IMR-90 (cell line): ENCODE results near the gene SYT6. TPM values are rescaled to one million over a fixed set of nuclear protein-coding genes. Genes with fewer than 3 reads are reported as not detected.

Experiments used
- ATAC-seq: fragments of 200-7000 bp; cut with Tn5 transposase; 2 replicates; pipeline ENCODE4 v1.9.1; 2020; ENCODE audit warnings: low read depth, mild to moderate bottlenecking, moderate library complexity
- BruUV-seq: library from RNA; stranded (reverse); fragments of 400-500 nt; replicated peaks from 2 replicates; lab custom pipeline; 2021; lab: Mats Ljungman, UMichigan
- CTCF ChIA-PET: fragments of 300-600 bp; formaldehyde crosslinking; extraction: SDS; loops from one replicate; lab custom pipeline; 2021; ENCODE audit warnings: antibody characterized with exemption; lab: Yijun Ruan, JAX
- POLR2A ChIA-PET: fragments of 300-600 bp; sonication (Branson Sonifier 250); formaldehyde crosslinking; loops from one replicate; lab custom pipeline; 2022; ENCODE audit warnings: antibody characterized with exemption; ENCODE audit not compliant: unreplicated experiment; lab: Charles Lee
- DNase-seq: peaks from one replicate; pipeline ENCODE4 v3.0.0; 2013
- H2AFZ ChIP-seq: replicated peaks from 2 replicates; pipeline ENCODE3; 2013; ENCODE audit warnings: low read length, mild to moderate bottlenecking; ENCODE audit not compliant: poor library complexity
- H2AK5ac ChIP-seq: 2 replicates; pipeline ENCODE4 v1.6.1; 2013; ENCODE audit warnings: low read depth, low read length, inconsistent platforms
- H2AK9ac ChIP-seq: replicated peaks from 2 replicates; pipeline ENCODE3; 2013; ENCODE audit warnings: mild to moderate bottlenecking, low read depth, low read length, moderate library complexity; ENCODE audit not compliant: poor library complexity
- H2BK120ac ChIP-seq: 2 replicates; pipeline ENCODE4 v1.6.1; 2013; ENCODE audit warnings: low read depth, low read length, inconsistent platforms
- H2BK15ac ChIP-seq: 3 replicates; pipeline ENCODE4 v1.6.1; 2013; ENCODE audit warnings: low read depth, low read length, inconsistent platforms
- H2BK20ac ChIP-seq: 2 replicates; pipeline ENCODE4 v1.6.1; 2013; ENCODE audit warnings: low read depth, mild to moderate bottlenecking, inconsistent platforms, low read length, moderate library complexity
- H2BK5ac ChIP-seq: 2 replicates; pipeline ENCODE4 v1.6.1; 2013; ENCODE audit warnings: mild to moderate bottlenecking, low read depth, low read length, inconsistent platforms; ENCODE audit not compliant: poor library complexity, severe bottlenecking
- H3K14ac ChIP-seq: replicated peaks from 2 replicates; pipeline ENCODE4 v1.6.1; 2013; ENCODE audit warnings: low read depth, low read length, inconsistent platforms
- H3K18ac ChIP-seq: 2 replicates; pipeline ENCODE4 v1.6.1; 2013; ENCODE audit warnings: low read depth, low read length, control low read depth
- H3K23ac ChIP-seq: 2 replicates; pipeline ENCODE4 v1.6.1; 2013; ENCODE audit warnings: low read depth, low read length, inconsistent platforms
- H3K27ac ChIP-seq: 2 replicates; pipeline ENCODE4 v1.5.1; 2013; ENCODE audit warnings: mild to moderate bottlenecking, control low read depth, low read length; ENCODE audit not compliant: insufficient read depth
- H3K27me3 ChIP-seq: 2 replicates; pipeline ENCODE4 v1.6.1; 2013; ENCODE audit warnings: low read length; ENCODE audit not compliant: control insufficient read depth, insufficient read depth
- H3K36me3 ChIP-seq: 2 replicates; pipeline ENCODE4 v1.6.1; 2013; ENCODE audit warnings: low read length, mixed read lengths; ENCODE audit not compliant: control insufficient read depth, insufficient read depth
- H3K4ac ChIP-seq: 2 replicates; pipeline ENCODE4 v1.6.1; 2013; ENCODE audit warnings: low read depth, low read length, inconsistent platforms
- H3K4me1 ChIP-seq: 2 replicates; pipeline ENCODE4 v1.6.1; 2013; ENCODE audit warnings: low read length, mixed read lengths; ENCODE audit not compliant: control insufficient read depth, insufficient read depth
- H3K4me2 ChIP-seq: 2 replicates; pipeline ENCODE4 v1.6.1; 2013; ENCODE audit warnings: low read depth, mild to moderate bottlenecking, control low read depth, low read length, moderate library complexity
- H3K4me3 ChIP-seq: 2 replicates; pipeline ENCODE4 v1.5.1; 2013; ENCODE audit warnings: low read depth, mild to moderate bottlenecking, control low read depth, low read length, moderate library complexity; ENCODE audit not compliant: insufficient read depth
- H3K56ac ChIP-seq: 2 replicates; pipeline ENCODE4 v1.6.1; 2013; ENCODE audit warnings: low read length, inconsistent platforms; ENCODE audit not compliant: insufficient read depth; ENCODE audit errors: extremely low read depth
- H3K79me1 ChIP-seq, 2 experiments: 2 replicates each; pipeline ENCODE4 v1.6.1; 2013; ENCODE audit warnings: low read length in 2 of 2, inconsistent platforms in 1 of 2, low read depth in 1 of 2
- H3K9ac ChIP-seq: 2 replicates; pipeline ENCODE4 v1.6.1; 2013; ENCODE audit warnings: low read depth, low read length, control low read depth
- H3K9me1 ChIP-seq: 2 replicates; pipeline ENCODE4 v1.6.1; 2013; ENCODE audit warnings: low read length, inconsistent platforms; ENCODE audit not compliant: insufficient read depth
- H3K9me3 ChIP-seq: 2 replicates; pipeline ENCODE4 v1.6.1; 2013; ENCODE audit warnings: low read length; ENCODE audit not compliant: control insufficient read depth, insufficient read depth
- H4K20me1 ChIP-seq: 2 replicates; pipeline ENCODE4 v1.6.1; 2013; ENCODE audit warnings: low read length, inconsistent platforms; ENCODE audit not compliant: insufficient read depth
- H4K5ac ChIP-seq: 2 replicates; pipeline ENCODE4 v1.6.1; 2013; ENCODE audit warnings: mild to moderate bottlenecking, low read depth, low read length, control low read depth
- H4K8ac ChIP-seq, 2 experiments: 2 replicates each; pipeline ENCODE4 v1.6.1; 2013; ENCODE audit warnings: low read depth in 2 of 2, low read length in 2 of 2, control low read depth in 1 of 2, inconsistent platforms in 1 of 2
- H4K91ac ChIP-seq: 2 replicates; pipeline ENCODE4 v1.6.1; 2013; ENCODE audit warnings: low read depth, low read length, inconsistent platforms; ENCODE audit not compliant: insufficient read depth
- BHLHE40 ChIP-seq: fragments of 150-350 bp; IDR thresholded peaks from 2 replicates; pipeline ENCODE4 v1.6.1; 2016; ENCODE audit warnings: mild to moderate bottlenecking, low read depth, low read length
- CHD1 ChIP-seq: IDR thresholded peaks from 2 replicates; pipeline ENCODE4 v1.6.1; 2012; ENCODE audit warnings: low read depth, low read length, improper control_type of control experiment
- FOS ChIP-seq: fragments of 150-350 bp; IDR thresholded peaks from 2 replicates; pipeline ENCODE4 v1.6.1; 2016; ENCODE audit warnings: low read depth, low read length
- MAFK ChIP-seq: IDR thresholded peaks from 2 replicates; pipeline ENCODE4 v1.6.1; 2012; ENCODE audit warnings: low read depth, low read length, improper control_type of control experiment
- MAZ ChIP-seq: IDR thresholded peaks from 2 replicates; pipeline ENCODE4 v1.6.1; 2012; ENCODE audit warnings: low read depth, mild to moderate bottlenecking, low read length, improper control_type of control experiment, moderate library complexity, borderline replicate concordance
- MXI1 ChIP-seq: IDR thresholded peaks from 2 replicates; pipeline ENCODE4 v1.6.1; 2012; ENCODE audit warnings: low read depth, mild to moderate bottlenecking, low read length, moderate library complexity, borderline replicate concordance
- NFE2L2 ChIP-seq: fragments of 150-350 bp; IDR thresholded peaks from 2 replicates; pipeline ENCODE4 v1.6.1; 2016; ENCODE audit warnings: low read depth, mild to moderate bottlenecking, low read length
- POLR2A ChIP-seq: IDR thresholded peaks from 2 replicates; pipeline ENCODE4 v1.6.1; 2012; ENCODE audit warnings: mild to moderate bottlenecking, low read depth, low read length
- RAD21 ChIP-seq: IDR thresholded peaks from 2 replicates; pipeline ENCODE4 v1.6.1; 2012; ENCODE audit warnings: low read length, improper control_type of control experiment
- RCOR1 ChIP-seq: IDR thresholded peaks from 2 replicates; pipeline ENCODE4 v1.6.1; 2012; ENCODE audit warnings: mild to moderate bottlenecking, low read length, improper control_type of control experiment; ENCODE audit not compliant: insufficient replicate concordance
- RFX5 ChIP-seq: IDR thresholded peaks from 2 replicates; pipeline ENCODE4 v1.8.0; 2012; ENCODE audit warnings: low read depth, mild to moderate bottlenecking, low read length, moderate library complexity
- SMC3 ChIP-seq: fragments of 150-350 bp; IDR thresholded peaks from 2 replicates; pipeline ENCODE4 v1.6.1; 2016; ENCODE audit warnings: low read depth, mild to moderate bottlenecking, antibody characterized with exemption, low read length, moderate library complexity
- WGBS, 2 experiments: methylation state at CpG; one replicate each; pipeline versions ENCODE4 v1.1.5 to v1.1.7; 2013; ENCODE audit warnings: missing lambda C conversion rate in 2 of 2; ENCODE audit not compliant: insufficient read length in 1 of 2; ENCODE audit errors: extremely low coverage in 2 of 2; 5-methylcytosine and 5-hydroxymethylcytosine counted together
- dilution Hi-C: fragments of 300-500 bp; cut with HindIII; formaldehyde crosslinking; loops from one replicate; pipeline ENCODE4 v1.14.3; 2018; ENCODE audit warnings: low sequenced_read_pairs; ENCODE audit not compliant: unreplicated experiment
- in situ Hi-C: fragments of 300-500 bp; cut with MboI; formaldehyde crosslinking; loops from 3 replicates; pipeline ENCODE4 v1.14.3; 2019; ENCODE audit warnings: low sequenced_read_pairs, inconsistent platforms, mixed read lengths
- intact Hi-C: fragments of 100-400 bp; cut with micrococcal nuclease; formaldehyde crosslinking; loops from 2 replicates; pipeline ENCODE4 v1.10.0; 2022
- polyA plus RNA-seq, 3 experiments: library from polyadenylated mRNA; depleted of rRNA; stranded (reverse); fragments of >200 nt; gene quantifications; 2 replicates each; pipeline ENCODE4 v1.2.3, GENCODE V29; 2012; ENCODE audit warnings: low replicate concordance in 1 of 3
- total RNA-seq: library from RNA; depleted of rRNA; stranded (reverse); fragments of >200 nt; gene quantifications from 2 replicates; pipeline ENCODE4 v1.2.3, GENCODE V29; 2012

The SYT6 gene
- total and polyA plus RNA-seq, 2 of the 4 experiments (the other 2 are of a cell fraction) = not detected

DNA sequence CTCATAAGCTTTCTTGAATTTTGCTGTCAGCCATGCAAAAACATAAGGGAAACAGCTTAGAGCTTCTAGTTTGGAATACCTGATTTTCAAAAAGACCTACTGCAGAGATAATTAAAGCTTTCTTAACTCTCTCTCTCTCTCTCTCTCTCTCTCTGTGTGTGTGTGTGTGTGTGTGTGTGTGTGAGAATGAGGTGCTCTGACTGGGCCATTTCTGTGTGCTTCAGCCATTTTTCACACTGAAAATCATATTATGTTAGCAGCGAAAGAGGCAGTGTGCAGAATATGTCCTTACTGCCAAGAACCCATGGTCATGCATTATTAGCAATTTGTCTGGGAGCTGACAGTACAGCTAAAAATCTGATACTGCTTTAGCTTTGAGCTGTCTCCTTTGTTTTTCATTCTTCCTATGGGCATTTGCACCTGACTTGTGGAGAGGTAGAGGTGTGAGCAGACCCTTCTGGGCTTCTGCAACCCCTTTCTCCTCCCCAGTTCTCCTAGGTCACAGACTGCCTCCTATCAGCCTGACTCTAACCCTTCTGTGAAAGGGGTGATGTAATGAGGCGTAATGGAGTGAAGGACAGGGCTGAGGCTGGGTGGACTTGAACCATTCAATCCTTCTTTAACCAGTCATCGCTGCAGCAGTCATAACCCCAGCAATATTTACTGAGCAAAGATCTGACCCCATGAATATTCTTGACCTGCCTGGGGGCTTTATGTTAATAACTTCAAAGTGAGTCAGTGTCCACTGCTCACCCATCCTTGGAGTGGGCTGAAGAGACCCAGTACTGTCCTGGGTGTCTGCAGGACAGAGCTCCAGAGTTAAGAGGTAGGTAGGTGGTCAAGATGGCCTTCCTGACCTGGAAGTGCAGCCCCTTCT, 61.2 kb downstream of the SYT6 start:
- Histone ChIP-seq H3K9ac (no peak overlapping the region), H3K9me3 (no peaks in the 10 kb centered on the region), H2BK15ac (no peak overlapping the region), H2AK5ac (no peak overlapping the region), H2BK20ac (no peak overlapping the region), H2BK120ac (no peak overlapping the region), H3K9me1 (no peaks in the 10 kb centered on the region), H3K36me3 (no peaks in the 10 kb centered on the region), H2AK9ac (no peak overlapping the region), H2BK5ac (no peak overlapping the region), H4K91ac (no peak overlapping the region), H3K4me3 (no peak overlapping the region), H3K56ac (no peak overlapping the region), H3K79me1 (no peaks in the 10 kb centered on the region), H3K18ac (no peak overlapping the region), H4K5ac (no peak overlapping the region), H3K23ac (no peak overlapping the region), H3K27ac (no peak overlapping the region), H3K27me3 (peaks cover 36% of the 10 kb centered on the region), H3K4me1 (0 out of 2 replicates have a peak, but pooled peaks cover 1% of the 10 kb centered on the region), H4K8ac (no peak overlapping the region), H3K14ac (no peak overlapping the region), H4K20me1 (no peaks in the 10 kb centered on the region), H3K4me2 (no peak overlapping the region), H2AFZ (no peak overlapping the region), H3K4ac (no peak overlapping the region)
- in situ Hi-C loops (no loop called here), intact Hi-C loops (no loop called here), dilution Hi-C loops (no loop called here)
- WGBS, 2 experiments = no CpG with 5 or more reads among the region's 3 CpGs
- no peak for TF ChIP-seq RFX5
- TF ChIP-seq BHLHE40 = no peak
- TF ChIP-seq MAFK = no peak
- no peak for TF ChIP-seq FOS
- TF ChIP-seq POLR2A = no peak
- no peak for TF ChIP-seq NFE2L2
- TF ChIP-seq CHD1 = no peak
- no peak for TF ChIP-seq RCOR1
- no peak for TF ChIP-seq MAZ
- TF ChIP-seq RAD21 = no peak
- no peak for TF ChIP-seq SMC3
- TF ChIP-seq MXI1 = no peak
- DNase-seq (no peak), ATAC-seq (no peak)
- ChIA-PET CTCF (interaction anchor here (0.5 to 0.8 kb wide), 3 partner anchors 10 to 118 kb away, joined by 3 read pairs; no protein-coding TSS in a partner anchor), POLR2A (no interaction called here)
- BruUV-seq = no TSS peak
